ENCODE results near the gene TMEM138.

The TMEM138 gene

DNA sequence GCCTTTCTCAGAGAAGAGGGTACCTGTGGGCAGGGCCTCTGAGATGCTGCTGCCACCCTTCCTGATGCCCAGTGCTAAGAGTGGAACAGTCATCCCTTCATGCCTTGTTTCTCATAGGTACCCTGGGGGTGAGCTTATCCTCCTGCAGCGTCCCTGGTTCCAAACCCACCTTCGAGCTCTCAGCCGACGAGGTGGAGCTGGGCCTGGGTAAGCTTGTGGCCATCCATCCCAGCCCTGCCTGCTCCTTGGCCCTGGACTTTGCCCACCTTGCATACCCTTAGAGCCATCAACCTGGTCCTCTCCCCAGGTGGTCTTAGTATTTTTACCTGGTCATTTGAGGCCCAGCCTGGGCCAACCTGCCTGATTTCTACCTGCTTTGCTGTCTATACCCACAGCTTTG is 20.5 kb upstream of the TMEM138 start:
- no peak for DNase-seq (ENCODE audit: low spot score)

DNA sequence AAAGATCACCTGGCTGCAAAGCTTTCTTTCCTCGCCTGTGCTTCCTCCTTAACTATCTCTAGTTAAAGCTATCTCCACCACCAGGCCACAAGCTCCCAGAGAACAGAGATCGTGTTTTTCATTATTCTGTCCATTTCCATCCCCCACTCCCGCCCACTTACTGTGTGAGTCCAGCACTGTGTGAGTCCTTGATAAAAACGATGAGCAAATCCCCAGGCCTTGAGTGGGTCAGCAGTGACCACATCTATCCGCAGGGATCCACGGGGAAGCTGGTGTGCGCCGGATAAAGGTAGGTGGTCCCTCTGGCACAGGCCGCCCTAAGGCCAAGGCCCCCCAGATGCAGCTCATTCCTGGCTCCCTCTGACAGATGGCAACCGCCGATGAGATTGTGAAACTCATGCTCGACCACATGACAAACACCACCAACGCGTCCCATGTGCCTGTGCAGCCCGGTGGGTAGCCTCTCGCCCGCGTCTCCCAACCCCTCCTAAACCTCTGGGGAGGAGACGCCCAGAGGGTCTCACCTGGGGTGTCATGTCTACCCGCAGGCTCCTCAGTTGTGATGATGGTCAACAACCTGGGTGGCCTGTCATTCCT is 19.9 kb upstream of the TMEM138 start:
- DNase-seq (ENCODE audit: low spot score), result no peak

GRCh38 chr11:61343792-61344745 is 18.1 kb upstream of the TMEM138 start:
- no peak for DNase-seq (ENCODE audit: low spot score)

DNA sequence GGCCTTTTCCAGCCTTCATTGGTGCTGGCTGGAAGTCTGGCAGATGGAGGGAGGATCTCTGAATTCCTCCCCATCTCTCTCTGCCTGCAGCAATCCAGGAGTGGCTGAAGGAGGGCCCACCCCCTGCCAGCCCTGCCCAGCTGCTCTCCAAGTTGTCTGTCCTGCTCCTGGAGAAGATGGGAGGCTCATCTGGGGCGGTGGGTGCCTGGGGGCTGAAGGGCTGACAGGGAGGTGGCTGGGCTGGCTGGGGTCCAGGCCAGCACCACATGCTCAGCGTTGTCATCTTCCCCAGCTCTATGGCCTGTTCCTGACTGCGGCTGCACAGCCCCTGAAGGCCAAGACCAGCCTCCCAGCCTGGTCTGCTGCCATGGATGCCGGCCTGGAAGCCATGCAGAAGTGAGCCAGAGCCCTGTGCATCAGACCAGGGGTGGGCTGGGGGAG is 17.0 kb upstream of the TMEM138 start:
- DNase-seq (ENCODE audit: low spot score), result no peak

GRCh38 chr11:61345954-61346843 is 16.0 kb upstream of the TMEM138 start:
- DNase-seq (ENCODE audit: low spot score), result no peak

DNA sequence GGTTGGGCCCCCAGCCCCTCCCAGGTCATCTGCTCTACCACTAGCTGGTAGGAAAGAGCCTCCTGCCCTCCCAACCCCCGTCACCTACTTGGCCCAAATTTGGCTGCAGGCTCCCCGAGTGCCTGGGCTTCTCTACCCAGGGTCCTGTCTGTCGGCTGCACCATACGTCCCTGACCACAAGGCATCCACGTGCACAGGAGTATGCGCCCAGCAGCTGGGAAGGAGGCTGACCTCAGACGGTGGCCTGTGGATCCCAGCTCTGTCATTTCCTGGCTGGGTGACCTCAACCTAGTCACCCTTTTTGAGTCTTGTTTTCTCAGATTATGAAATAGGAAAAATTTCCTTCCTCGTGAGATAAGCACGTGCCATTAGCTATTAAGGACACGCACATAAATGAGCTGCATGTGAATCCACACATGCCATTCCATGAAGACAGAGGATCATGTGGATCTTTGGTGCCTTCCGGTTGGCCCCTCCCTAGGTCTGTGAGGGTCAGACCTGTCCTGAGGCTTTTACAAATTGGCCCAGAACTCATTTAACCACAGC is 14.2 kb upstream of the TMEM138 start:
- no peak for DNase-seq (ENCODE audit: low spot score)

- no peak for DNase-seq (ENCODE audit: low spot score)
Observed at GRCh38 chr11:61349189-61349751, 12.9 kb upstream of the TMEM138 start.

- DNase-seq (ENCODE audit: low spot score), result no peak
Observed at GRCh38 chr11:61349916-61350315, 12.3 kb upstream of the TMEM138 start.

DNA sequence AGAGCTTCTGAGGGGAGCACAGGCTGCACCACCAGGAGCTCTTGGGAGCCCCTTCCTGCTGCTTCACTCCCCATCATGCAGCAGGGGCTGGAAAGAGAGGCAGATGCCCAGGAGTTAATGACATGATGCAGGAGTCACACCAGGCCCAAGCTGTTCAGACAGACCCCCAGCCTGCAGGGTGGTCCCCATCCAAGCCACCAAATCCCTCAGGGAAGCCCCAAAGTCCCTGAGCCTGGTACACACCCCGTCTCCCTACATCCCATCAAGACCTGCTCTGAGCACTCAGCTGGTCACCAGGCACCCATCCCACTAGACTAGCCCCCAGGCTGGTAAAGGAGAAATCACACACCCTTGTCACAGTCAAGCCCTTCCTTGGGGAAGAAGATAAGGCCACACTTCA is 11.8 kb upstream of the TMEM138 start:
- no peak for DNase-seq (ENCODE audit: low spot score)

GRCh38 chr11:61350803-61351202 is 11.4 kb upstream of the TMEM138 start:
- DNase-seq (ENCODE audit: low spot score), result no peak

DNA sequence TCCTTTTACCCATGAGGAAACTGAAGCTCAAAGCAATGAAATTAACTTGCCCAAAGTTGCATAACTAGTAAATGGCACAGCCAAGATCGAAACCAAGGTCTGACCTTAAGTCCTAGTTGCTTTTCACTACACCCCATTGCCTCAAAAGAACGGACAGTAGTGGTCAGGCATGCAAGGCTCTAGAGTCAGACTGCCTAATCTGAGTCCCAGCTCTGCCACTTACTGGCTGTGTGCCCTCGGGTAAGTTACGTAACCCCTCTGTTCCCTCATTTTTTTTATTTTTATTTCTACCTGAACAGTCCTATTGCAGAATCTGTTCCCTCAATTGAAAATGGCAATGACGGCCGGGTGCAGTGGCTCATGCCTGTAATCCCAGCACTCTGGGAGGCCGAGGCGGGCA is 10.1 kb upstream of the TMEM138 start:
- no peak for DNase-seq (ENCODE audit: low spot score)

GRCh38 chr11:61353131-61354067 is 8.8 kb upstream of the TMEM138 start:
- no peak for DNase-seq (ENCODE audit: low spot score)

DNA sequence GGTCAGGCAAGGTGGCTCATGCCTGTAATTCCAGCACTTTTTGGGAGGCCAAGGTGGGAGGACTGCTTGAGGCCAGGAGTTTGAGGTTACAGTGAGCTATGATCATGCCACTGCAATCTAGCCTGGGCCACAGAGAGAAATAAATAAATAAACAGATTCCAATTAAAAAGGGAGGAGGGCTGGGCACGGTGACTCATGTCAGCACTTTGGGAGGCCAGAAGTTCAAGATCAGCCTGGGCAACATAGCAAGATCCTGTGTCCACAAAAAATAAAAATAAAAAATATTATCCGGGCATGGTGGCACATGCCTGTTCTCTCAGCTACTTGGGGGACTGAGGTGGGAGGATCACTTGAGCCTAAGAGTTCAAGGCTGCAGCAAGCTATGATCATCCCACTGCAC is 8.0 kb upstream of the TMEM138 start:
- no peak for DNase-seq (ENCODE audit: low spot score)

GRCh38 chr11:61356706-61357105 is 5.5 kb upstream of the TMEM138 start:
- DNase-seq (ENCODE audit: low spot score), result no peak

DNA sequence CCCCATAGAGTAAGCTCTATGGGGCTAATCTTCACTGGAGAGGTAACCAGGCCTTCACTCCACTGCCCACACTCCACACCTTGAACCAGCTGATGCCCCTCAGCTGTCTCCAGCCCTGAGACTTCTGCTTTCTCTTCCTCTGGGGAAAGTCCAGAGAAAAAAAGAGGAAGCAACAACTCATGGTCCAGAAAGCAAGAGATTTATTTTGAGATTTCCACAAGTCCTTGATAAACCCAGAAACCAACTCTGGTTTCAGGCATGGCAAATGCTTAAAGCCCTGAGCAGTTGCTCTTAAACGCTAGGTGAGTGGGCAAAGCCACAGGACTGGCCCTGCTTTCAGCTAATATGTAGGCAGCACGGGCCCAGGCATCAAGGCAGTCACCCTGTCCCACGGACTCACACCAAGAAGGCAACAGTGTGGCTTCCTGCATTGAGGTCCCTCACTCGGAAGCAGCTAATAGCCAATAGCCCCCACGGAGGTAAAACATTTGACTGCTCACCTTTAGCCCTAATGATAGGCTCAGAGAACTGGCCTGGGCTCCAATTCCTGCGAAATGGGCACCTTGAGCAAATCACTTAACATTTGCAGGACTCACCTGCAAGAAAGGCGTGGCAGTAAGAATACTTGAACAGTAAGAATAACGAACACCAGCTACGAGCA is 4.8 kb upstream of the TMEM138 start:
- no peak for DNase-seq (ENCODE audit: low spot score)

GRCh38 chr11:61357894-61358239 is 4.3 kb upstream of the TMEM138 start:
- no peak for DNase-seq (ENCODE audit: low spot score)

- no peak for DNase-seq (ENCODE audit: low spot score)
Observed at GRCh38 chr11:61358566-61358965, 3.6 kb upstream of the TMEM138 start.

DNA sequence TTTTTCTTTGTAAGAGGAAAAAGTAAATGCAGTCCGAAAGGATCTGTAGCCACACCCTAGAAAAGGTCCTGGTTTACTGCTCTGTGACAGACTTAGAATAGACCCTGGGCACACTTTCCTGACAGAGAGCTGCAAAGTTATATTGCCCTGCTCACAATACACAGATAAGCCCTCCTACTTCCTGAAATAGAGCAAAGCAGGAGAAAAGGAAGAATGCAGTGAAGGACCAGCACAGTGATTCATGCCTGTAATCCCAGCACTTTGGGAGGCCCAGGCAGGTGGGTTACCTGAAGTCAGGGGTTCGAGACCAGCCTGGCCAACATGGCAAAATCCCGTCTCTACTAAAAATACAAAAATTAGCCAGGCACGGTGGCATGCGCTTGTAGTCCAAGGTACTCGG is 2.7 kb upstream of the TMEM138 start:
- no peak for DNase-seq (ENCODE audit: low spot score)

DNA sequence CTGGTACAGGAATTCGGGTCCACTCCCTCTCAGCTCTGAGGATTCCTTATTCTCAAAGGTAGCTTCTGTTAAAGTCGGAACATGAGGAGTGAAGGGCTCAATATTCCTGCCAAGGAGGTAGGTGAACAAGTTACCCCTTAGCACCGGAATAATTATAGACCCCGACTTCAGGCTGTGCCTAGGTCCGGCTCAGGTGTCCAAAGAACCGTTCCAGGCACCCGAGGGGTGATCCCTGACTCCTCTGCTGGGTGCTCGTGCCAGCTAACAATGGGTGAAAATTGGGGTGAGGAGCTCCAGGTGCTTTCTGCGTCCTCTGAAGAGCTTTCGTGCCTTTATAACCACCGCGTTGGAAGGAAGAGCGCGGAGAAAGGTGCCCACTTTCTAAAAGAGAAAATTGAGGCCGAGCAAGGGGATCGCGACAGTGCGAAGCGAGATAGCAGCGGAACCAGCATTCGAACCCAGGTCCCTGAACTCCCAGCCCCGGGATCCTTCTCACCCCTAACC is 885 bp upstream of the TMEM138 start:
- no peak for DNase-seq (ENCODE audit: low spot score)

DNA sequence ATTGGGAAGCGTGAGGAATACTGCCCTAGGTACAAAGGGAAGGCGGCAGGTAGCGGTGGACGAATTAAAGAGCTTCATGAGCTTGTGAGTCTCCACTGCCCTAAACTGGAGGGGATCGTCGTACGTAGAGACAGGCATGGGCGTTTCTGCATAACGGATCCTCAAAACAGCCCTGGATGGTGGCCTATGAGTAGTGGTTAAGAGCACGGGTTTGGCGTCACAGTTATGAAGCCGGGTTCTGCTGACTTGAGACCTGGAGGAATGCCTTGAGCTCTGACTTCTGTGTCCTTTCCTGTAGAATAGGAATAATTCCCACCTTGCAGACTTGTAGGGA is 335 bp downstream of the TMEM138 start:
- no peak for DNase-seq (ENCODE audit: low spot score)
